Measurements from ENCODE around the gene GTPBP1. TPM values are rescaled to one million over a fixed set of nuclear protein-coding genes. Genes with fewer than 3 reads are reported as not detected.

GTPBP1 gene
- total RNA-seq, 1 donor from 2014 or later: 17.1 TPM

DNA sequence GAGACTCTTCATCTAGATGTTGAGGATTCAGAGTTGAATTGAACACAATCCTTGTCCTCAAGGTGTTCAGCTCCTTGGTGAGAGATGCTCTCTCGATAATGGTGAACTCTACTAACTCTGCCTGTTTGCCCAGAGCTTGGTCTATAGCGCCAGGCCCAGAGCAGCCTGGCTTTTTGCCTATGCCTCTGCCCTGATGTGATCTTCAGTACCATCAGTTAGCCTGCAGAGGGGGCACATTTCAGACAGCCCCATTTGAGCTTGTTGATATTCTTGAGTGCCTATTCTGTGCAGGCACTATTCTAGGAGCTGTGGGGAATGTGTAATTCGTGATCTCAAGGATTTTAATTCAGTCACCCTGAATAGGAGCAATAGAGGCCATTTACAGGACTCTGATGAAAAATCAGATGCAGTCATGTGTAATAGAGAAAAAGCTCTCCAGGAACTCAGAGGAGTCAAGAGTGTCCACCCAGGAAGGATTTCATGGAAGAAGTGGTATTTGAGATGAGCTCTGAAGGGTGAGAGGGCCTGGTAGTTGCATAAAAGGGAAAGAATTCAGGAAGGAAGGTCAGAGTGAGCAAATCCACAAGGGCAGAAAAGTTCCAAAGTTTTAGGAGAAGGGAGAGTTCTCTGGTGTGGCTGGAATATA is 19.3 kb downstream of the GTPBP1 start:
- DNase-seq (ENCODE audit: low spot score): no peak

DNA sequence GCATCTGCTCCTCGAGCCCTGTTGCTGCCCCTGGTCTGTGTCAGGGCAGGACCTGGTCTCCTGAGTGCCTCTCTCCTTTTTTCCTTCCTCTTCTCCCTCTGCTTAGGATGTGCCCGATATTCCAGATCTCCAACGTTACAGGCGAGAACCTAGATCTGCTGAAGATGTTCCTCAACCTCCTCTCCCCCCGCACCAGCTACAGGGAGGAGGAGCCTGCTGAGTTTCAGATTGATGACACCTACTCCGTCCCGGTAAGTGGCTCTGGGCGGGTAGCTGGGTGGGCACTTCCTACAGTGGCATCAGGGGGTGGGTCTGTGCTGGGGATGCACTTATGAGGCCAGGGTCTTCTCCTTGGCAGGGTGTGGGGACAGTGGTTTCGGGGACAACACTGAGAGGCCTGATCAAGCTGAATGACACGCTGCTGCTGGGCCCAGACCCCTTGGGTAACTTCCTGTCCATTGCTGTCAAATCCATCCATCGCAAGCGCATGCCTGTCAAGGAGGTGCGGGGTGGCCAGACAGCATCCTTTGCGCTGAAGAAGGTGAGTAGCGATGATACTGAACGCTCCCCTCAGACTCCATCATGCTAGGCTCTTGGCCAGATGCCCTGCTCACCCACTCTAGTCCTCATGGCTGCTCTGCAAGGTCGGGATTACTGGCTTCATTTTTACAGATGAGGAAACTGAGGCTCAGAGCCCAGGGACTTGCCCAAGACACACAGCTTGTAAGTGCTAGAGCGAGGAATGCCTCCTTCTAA is 20.3 kb downstream of the GTPBP1 start:
- no peak for DNase-seq (ENCODE audit: low spot score)

DNA sequence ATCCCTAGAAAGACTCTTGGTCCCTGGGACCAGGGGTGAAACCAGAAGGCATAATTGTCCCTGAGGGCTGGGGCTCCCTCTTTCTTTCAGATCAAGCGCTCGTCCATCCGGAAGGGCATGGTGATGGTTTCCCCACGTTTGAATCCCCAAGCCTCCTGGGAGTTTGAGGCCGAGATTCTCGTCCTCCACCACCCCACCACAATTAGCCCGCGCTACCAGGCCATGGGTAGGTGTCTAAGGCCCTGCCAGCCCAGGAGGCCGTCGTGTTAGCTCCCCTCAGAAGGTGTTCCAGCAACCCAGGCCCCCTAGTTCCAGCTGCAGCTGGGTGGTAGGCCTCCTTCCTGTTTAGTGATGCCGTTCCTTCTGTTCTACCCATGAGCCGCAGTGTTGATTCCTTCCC is 21.4 kb downstream of the GTPBP1 start:
- no peak for DNase-seq (ENCODE audit: low spot score)

DNA sequence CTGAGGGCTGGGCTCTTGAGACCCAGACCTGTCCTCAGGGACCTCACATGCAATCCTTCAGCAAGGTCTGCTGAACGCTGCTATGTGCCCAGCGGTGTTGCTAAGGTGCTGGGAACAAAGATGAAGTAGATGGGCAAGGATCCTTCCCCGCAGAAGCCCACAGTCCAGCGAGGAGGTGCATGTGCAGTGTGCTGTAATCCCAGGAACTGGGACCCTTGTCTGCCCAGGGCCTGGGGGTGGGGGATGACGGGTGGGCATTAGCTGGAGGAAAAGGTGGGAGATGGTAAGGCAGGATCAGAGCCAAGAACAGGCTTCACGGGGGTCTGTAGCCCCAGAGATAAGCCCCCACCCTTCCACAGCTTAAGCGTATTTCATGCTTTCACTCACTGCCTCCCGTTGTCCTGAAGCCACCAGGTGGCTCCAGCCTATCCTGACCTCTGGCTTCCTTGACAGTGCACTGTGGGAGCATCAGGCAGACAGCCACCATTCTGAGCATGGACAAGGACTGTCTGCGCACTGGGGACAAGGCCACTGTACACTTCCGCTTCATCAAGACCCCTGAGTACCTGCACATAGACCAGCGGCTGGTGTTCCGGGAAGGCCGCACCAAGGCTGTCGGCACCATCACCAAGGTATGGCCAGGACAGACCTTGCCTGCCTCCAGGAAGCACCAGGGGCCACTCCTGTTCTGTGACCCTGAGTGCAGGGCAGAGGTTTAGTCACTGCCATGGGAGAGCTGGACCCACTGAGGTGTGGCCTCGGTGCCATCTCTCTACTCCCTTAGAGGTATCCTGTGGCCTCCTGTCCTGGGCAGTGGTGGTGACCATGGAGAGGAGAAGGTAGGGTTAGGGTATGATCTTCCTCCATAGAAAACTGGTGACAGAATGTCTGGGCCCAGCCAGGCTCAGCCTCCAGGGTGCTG is 22.0 kb downstream of the GTPBP1 start:
- DNase-seq (ENCODE audit: low spot score): no peak

DNA sequence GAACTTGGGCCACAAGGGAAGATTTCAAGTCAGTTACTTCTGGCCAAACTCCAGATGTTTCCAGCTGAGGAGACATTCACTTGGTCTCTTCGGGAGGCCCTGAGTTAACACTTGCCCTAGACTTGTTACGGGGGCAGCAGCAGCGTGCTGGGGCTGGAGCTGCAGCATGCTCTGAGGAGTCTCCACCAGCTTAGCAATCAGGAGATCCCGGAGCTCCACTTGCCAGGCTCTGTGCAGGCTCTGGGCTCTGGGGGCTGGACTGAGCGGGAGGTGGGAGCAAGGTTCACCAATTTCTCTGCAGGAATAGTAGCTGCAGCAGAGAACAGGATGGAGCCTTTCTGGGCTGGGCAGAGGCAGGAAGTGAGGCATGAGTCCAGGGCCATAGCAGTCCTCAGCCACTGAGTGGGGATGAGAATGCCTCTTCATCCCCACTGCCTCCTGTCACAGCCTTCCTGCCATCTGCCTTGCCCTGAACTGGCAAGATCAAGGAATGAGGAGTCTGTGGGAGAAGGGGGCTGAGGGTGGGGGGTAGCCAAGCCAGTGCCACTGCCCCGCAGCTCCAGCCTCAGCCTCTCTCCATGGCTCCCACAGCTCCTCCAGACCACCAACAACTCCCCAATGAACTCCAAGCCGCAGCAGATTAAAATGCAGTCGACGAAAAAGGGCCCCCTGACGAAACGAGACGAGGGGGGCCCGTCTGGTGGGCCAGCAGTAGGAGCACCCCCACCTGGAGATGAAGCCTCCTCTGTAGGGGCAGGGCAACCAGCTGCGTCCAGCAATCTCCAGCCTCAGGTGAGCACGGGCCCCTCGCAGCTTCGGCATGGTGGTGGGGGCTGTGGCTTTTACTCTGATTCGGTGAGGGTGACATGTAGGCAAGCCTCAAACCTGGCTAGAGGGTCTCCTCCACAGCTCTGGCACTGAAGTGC is 23.4 kb downstream of the GTPBP1 start:
- DNase-seq (ENCODE audit: low spot score): no peak

DNA sequence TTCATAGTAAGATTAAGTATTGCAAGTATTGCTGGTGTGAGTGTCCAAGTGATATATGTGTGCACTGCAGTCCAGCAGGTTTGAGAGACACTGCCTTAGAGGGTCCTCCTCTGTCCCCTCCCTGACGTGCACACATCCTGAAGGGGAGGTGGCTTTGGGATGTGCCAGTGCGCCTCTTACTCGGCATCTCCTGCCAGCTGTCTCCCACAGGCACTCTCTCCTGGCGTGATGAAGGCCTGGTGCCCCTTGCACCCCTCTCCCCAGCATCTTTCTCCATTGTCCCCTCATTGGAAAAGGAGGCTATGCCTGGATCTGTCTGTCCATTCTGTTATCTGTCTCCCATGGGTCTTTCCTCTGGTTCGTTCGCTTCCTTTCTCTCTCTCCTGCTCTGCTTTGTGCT is 24.2 kb downstream of the GTPBP1 start:
- DNase-seq (ENCODE audit: low spot score): no peak

DNA sequence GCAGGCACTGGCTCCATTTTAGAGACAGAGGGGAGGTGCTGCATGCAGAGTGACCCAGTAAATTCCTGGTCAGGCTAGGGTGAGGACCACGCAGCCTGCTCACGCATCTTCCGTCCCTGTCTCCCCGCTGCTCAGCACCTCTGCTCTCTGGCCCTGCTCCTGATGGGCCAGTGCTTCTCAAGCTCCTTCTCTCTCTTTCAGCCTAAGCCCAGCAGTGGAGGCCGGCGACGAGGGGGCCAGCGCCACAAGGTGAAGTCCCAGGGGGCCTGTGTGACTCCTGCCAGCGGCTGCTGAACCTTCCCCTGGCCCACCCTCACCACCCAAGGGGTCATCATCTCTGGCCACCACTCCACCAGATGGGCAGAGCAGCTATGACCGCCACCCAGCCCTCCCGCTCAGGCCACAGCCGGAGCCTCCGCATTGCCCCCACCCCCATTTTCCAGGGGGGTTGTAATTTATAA is 24.7 kb downstream of the GTPBP1 start:
- no peak for DNase-seq (ENCODE audit: low spot score)

DNA sequence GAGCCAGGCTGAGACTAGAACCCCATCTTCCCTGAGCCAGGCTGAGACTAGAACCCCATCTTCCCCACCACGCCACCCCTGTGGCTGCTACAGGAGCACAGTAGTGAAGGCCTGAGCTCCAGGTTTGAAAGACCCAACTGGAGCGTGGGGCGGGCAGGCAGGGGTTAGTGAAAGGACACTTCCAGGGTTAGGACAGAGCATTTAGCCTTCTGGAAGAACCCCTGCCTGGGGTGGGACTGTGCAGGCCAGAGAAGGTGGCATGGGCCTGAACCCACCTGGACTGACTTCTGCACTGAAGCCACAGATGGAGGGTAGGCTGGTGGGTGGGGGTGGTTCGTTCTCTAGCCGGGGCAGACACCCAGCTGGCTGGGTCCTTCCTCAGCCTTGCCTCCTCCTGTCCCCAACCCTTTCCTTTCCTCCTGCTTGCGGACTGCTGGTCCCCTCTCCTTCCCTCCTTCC is 26.0 kb downstream of the GTPBP1 start:
- DNase-seq (ENCODE audit: low spot score): no peak

DNA sequence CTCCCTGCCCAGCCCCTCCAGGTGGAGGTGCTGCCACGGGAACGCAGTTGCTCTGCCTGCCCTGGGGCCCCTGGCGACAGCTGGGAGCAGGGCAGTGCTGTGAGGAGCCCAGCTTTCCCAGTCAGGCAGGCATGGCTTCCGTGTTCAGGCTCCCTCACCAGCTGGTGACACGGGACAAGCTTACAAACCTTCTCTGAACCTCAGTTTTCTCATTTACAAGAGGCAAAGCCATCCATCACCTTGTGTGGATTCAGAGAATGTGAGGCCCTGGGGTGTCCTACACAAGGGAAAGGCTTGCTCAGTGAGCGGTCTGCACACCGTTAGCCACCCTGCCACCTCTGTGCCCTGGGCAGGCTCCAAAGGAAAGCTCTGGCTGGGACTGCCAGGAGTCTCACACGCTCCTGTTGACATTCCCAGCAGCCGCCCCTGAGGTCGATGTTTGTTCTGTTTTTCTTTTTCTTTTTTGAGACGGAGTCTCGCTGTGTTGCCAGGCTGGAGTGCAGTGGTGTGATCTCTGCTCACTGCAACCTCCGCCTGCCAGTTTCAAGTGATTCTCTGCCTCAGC is 26.6 kb downstream of the GTPBP1 start:
- DNase-seq (ENCODE audit: low spot score): no peak

DNA sequence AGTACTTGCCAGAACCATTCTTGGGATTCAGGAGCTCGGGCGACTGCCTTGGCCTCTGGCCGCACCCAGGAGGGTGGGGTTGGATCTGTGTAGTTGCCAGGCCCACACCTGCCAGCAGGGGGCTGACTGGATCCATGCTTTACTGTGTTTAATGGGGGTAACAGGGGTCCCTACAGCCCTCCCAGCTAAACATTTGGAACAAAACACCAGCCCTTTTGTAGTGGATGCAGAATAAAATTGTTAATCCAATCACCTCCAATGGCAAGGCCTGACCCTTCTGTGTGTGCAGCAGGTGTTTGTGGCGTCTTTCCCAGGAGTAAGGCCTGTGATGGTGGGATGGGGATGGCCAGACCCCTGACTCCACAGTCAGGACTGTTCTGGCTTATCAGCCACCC is 27.6 kb downstream of the GTPBP1 start:
- DNase-seq (ENCODE audit: low spot score): no peak

DNA sequence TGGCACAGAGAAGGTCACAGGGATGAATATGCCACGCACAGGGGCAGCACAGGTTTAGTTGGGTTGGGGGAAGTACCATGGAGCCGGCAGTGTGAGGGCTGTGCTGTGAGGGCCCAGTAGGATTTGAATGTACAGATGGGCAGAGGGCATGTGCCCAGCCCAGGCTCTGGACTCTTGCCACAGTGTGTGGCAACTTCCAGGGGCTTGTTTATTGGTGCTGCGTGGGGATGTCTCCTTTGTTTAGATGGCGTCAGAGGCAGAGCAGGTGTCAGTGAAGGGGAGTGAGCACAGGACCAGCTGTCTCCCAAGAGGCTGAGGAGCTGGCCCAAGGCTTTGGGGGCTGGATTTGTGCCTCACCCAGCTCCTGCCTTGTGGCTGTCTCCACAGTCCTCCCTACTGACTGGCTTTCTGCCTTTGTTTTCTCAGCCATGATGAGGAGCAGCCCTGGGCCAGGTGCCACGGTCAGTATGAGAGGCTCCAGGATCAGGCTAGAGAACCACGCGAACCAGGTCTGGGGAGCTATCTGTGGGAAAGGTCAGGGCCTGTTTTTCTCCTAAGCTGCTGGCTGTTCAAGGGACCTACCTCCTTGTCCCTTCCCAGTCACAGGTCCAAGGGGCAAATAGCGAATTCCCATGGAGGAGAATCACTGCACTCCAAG is 28.1 kb downstream of the GTPBP1 start:
- no peak for DNase-seq (ENCODE audit: low spot score)

DNA sequence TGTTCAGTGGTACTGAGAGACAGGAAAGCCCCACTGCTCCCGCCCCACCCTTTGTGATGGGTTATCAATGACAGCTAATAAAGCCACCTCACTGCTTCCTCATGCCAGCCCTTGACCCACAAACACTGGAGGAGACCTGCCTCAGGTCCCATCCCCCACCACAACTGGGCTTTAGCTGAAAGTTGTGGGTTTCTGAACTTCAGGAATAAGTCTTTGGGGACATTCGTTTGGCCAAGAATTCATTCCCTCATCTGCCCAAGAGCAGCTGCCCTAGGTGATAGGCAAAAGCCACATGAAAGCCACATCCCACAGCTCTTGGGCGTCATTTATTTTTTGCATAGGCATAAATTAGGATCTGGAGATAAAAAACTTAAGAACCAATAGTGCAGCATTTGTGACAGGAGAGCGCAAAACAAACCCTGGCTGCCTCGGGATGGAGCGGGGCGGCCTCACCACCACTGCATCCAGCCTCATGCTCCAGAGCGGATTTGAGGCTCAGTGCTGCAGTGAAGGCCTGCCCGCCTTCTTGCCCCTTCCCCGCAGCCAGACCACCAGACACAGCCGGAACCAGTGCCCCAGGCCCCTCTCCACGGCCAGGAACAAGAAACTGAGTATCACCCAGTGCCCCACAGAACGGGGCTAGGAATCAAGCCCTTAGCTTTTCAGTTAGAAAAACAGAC is 28.8 kb downstream of the GTPBP1 start:
- DNase-seq (ENCODE audit: low spot score): no peak

DNA sequence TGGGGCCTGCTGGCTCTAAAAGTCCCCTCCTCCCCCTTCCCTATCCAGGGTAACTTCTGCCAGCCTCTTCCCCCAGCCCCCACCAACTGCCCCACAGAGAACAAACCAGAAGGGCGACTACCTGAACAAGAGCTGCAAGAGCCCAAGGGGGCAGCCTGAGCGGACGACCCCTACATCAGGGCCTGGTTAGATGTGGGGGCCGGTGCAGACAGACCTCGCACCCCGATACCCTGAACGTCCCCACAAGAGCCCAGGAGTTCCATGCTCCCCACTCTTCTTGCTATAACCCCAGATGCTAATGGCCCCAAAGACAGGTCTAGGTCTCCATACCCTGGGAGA is 29.4 kb downstream of the GTPBP1 start:
- no peak for DNase-seq (ENCODE audit: low spot score)

DNA sequence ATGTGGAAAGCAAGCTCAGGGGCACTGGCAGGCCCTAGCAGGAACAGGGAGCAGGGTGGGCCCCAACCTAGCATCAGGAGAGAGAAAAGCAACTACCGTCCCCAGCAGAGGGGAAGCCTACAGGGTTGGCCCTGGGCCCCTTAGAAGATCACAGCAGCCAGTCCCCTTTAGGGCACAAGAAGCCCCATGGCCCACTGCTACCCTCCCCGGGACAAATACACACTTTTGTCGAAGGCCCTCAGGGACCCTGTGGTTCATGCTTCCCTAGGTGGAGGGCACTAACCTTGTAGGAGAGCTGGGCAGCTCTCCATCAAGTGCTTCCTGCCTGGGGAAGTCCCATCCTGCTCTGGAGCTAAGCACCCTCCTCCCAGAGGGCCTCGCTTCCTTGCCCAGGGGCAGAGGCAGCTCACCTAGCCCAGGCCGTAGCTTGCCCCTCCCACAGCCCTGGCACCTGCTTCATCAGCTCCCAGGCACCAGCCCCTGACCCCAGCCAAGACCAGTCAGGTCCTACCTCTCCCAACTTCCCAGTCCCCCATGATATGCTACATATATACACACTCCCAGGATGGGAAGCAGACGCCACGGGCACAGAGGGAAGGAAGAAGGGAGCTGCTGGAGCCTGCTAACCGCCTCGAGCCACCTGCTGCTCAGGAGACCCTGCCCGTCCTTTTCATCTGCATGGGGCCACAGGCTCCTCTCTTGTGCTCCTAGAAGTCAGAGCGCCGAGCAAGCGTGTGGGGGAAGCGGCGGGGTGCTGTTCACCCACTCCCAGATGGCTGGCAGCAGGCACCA is 29.9 kb downstream of the GTPBP1 start:
- no peak for DNase-seq (ENCODE audit: low spot score)

DNA sequence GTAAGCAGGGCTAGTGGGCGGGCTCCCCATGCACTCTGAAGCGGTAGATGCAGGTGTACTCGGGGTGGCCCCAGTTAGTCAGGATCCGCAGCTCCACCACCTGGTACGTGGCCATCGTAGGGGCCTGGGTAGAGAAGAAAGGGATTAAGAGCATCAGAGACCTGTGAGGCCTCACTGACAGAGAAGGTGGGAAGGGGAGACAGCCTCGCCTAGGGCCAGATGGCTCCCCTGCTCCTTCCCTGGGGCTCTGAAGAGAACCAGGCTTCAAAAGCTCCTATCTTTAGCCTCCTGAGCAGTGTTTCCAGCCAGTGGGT is 30.5 kb downstream of the GTPBP1 start:
- no peak for DNase-seq (ENCODE audit: low spot score)

DNA sequence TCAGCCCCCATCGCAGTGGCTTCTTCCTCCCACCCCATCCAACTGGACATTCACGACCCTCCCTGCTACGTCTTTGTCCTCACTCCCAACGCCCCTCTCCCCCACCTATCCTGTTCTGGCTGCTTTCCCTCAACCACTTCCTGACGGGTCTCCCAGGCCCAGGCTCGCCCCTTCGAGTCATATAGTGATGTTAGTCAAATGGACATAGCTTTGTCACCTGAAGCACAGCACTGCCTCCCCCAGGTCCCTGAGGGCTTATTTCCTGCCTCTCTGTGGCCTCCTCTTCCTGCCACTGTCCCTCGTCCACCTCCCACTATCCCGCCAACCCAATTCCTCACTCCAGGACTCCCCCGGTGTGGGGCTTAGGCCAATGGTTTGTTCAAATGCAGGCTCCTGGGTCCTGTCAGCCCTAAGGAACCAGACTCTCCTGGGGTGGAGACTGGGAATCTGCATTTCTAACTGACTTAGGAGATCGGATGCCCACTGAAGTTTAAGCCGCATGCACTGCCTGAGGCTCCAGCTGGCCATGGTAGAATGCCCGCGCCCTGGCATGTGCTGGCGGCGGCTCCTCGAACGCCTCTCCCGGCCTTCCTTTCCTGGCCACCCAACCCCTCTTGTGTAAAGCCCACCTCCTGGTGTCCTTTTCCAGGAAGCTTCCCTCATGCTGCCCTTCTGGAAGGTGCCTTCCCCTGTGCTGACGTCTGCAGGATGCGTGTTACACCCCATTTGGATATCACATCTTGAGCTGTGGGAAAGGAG is 31.7 kb downstream of the GTPBP1 start:
- no peak for DNase-seq (ENCODE audit: low spot score)

DNA sequence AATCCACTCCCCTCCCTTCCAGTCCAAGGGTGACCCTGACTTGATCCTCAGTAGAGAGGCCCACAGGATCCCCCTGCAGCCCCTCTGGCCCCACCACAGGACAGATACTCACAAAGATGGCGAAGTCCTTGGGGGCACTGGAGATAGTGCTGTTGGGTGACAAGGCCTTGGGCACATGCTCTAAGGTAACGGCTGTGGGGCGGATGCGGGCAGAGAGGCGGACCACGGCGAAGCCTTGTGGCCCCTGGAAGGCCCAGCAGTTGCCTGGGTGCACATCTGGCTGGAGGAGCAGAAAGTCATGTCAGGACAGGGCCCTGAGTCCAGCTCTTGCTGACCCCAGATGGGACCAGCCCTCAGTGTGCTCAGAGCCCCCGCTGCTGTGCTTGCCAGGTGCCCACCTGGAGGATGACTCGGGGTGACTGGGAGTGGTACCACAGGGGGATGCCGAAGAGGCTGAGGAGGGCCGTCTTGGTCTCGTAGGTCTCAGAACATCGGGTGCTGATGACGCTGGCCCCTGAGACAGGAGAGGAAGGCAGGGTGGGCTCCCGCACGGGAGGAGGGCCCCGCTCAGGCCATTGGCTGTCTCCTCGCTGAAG is 32.8 kb downstream of the GTPBP1 start:
- DNase-seq (ENCODE audit: low spot score): no peak
